BLaER1 (cell line): ENCODE measurements around the gene RNF43.

Experiments used
- H3K27ac ChIP-seq: shearing (Covaris generic); formaldehyde crosslinking; 2 replicates; pipeline ENCODE4 v1.8.1; 2022
- H3K27me3 ChIP-seq: shearing (Covaris generic); formaldehyde crosslinking; 2 replicates; pipeline ENCODE4 v1.8.1; 2022
- H3K36me3 ChIP-seq: shearing (Covaris generic); formaldehyde crosslinking; 2 replicates; pipeline ENCODE4 v1.8.1; 2022
- H3K4me1 ChIP-seq: shearing (Covaris generic); formaldehyde crosslinking; 2 replicates; pipeline ENCODE4 v1.8.1; 2022
- H3K4me2 ChIP-seq: shearing (Covaris generic); formaldehyde crosslinking; 2 replicates; pipeline ENCODE4 v1.8.1; 2022
- H3K4me3 ChIP-seq: shearing (Covaris generic); formaldehyde crosslinking; 2 replicates; pipeline ENCODE4 v1.8.1; 2022
- H3K9ac ChIP-seq: shearing (Covaris generic); formaldehyde crosslinking; 2 replicates; pipeline ENCODE4 v1.8.1; 2022
- H3K9me3 ChIP-seq: shearing (Covaris generic); formaldehyde crosslinking; 2 replicates; pipeline ENCODE4 v1.8.1; 2022
- H4K20me1 ChIP-seq: shearing (Covaris generic); formaldehyde crosslinking; 2 replicates; pipeline ENCODE4 v1.8.1; 2022
- Cebpa-rat ChIP-seq: shearing (Covaris generic); IDR thresholded peaks from 2 replicates; pipeline ENCODE4 v1.8.1; 2022

Gene RNF43

DNA sequence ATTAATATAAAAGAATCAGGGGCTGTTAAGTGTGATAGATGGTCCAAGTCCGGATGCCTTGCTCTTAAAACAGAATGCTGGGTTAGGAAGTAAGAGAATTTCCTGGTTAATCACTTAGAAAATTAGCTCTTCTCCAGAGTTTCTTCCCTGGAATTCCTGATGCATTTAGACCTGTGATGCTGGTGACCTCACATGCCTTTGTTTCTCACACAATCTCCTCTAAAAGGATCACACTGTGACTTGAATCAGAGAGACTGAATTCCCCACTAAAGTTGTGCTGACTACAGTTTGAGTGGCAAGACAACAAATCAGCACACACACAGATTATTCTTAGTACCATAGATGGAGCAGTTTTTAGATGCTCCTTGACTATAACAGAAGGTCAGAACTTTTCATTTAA, 4.4 kb upstream of the RNF43 start:
- H3K4me2 ChIP-seq, result no peak overlapping the region
- no peak overlapping the region for H3K4me3 ChIP-seq
- H3K9me3 ChIP-seq, result no peaks in the 10 kb centered on the region
- no peak overlapping the region for H3K9ac ChIP-seq
- peaks cover 19% of the 10 kb centered on the region for H3K4me1 ChIP-seq
- no peaks in the 10 kb centered on the region for H3K27me3 ChIP-seq
- H3K27ac ChIP-seq, result no peak overlapping the region
- TF ChIP-seq Cebpa-rat, result no peak
- H4K20me1 ChIP-seq, result no peaks in the 10 kb centered on the region
- no peaks in the 10 kb centered on the region for H3K36me3 ChIP-seq

DNA sequence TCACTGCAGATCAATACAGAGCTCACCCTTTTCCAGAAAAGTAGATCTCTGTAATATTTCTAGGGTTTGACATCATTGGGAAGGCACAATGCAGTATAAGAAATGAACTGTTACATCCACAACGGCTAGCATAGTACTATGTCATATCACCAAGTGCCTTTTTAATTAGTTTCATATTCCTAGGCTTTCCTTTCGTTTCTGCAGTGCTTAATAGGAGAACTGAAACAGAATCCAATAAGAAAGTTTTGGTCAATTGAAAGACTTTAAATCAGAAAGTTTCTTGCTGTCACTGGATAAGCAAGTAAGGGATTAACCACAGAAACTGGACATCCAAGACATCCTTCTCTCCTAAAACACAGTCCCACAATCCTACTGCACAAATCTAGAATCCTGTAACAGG, 3.5 kb upstream of the RNF43 start:
- H3K9ac ChIP-seq, result no peak overlapping the region
- H3K4me1 ChIP-seq, result peaks cover 19% of the 10 kb centered on the region
- H3K27ac ChIP-seq, result no peak overlapping the region
- no peaks in the 10 kb centered on the region for H3K36me3 ChIP-seq
- H3K4me2 ChIP-seq, result no peak overlapping the region
- no peaks in the 10 kb centered on the region for H3K9me3 ChIP-seq
- no peaks in the 10 kb centered on the region for H3K27me3 ChIP-seq
- H4K20me1 ChIP-seq, result no peaks in the 10 kb centered on the region
- no peak overlapping the region for H3K4me3 ChIP-seq
- no peak for TF ChIP-seq Cebpa-rat

DNA sequence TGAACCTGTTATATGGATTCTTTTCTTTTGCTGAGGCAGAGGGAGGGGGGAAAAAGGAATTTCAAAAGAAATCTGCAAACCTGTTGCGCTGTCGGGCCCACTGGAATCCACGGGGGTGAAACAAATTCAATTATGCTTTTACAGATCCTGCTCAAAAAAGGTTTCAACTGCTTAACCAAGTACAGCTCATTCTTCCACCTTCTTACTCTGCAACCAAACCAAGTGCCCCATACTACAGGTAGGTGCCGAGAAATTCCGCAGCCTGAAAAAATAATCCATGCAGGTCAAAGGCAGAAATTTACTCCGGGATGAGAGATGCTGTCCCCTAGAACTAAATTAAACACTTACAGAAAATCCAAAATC, 416 bp downstream of the RNF43 start:
- peak overlapping the region; percentile 51; the same call in 1 of the 2 replicates for H3K4me2 ChIP-seq
- 0 out of 2 replicates have a peak overlapping the region, but pooled peaks have one; percentile 40 for H3K9ac ChIP-seq
- no peaks in the 10 kb centered on the region for H3K27me3 ChIP-seq
- peaks cover 19% of the 10 kb centered on the region for H3K4me1 ChIP-seq
- no peak overlapping the region for H3K27ac ChIP-seq
- no peaks in the 10 kb centered on the region for H3K36me3 ChIP-seq
- H3K9me3 ChIP-seq, result no peaks in the 10 kb centered on the region
- no peak overlapping the region for H3K4me3 ChIP-seq
- H4K20me1 ChIP-seq, result no peaks in the 10 kb centered on the region
- TF ChIP-seq Cebpa-rat, result no peak

DNA sequence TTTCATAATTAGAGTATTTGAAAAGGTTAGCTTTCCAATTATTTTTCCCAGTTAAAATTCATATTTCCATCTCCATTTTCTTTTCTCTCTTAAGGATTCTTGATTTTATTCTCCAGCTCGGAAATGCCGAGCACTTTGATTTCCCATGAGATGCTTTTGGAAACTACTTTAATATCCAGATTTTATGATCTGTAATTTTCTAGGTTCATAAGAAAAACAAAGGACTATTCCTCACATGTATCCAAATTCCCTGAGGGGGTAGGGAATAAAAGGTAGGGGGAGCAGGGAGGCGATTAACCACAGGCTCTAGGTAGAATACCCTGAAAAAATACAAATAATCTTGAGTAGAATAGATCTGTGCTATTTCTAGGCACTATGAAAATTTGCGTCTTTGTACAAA, 938 bp downstream of the RNF43 start:
- H3K4me3 ChIP-seq, result no peak overlapping the region
- H3K27ac ChIP-seq, result no peak overlapping the region
- no peak overlapping the region for H3K9ac ChIP-seq
- no peak overlapping the region for H3K4me2 ChIP-seq
- TF ChIP-seq Cebpa-rat, result no peak
- no peaks in the 10 kb centered on the region for H4K20me1 ChIP-seq
- no peaks in the 10 kb centered on the region for H3K9me3 ChIP-seq
- H3K4me1 ChIP-seq, result peaks cover 19% of the 10 kb centered on the region
- no peaks in the 10 kb centered on the region for H3K27me3 ChIP-seq
- no peaks in the 10 kb centered on the region for H3K36me3 ChIP-seq

DNA sequence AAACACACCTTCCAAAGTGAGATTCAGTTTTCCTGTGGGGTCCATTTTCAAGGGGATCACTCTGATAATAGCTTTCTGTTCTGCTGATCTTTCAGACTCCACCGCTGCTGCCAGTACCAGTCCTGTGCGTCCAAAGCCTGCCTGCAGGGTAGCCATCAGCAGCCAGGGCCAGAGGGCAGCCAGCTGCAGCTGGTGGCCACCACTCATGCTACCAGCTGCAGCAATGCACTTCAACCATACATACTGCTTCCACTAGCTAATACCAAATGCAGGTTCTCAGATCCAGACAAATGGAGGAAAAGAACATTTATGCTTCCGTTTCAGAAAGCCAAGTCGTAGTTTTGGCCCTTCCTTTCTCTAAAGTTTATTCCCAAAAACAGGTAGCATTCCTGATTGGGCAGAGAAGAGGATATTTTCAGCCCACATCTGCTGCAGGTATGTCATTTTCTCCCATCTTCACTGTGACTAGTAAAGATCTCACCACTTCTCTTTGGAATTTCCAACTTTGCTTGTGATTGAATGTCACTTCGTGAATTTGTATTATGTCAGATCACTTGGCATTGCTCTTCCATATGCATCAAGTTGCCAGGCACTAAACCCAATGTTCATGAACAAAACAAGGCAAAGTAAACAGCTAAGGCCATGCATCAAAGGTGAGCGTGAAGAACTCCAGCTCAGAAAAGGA, 1.8 kb downstream of the RNF43 start:
- no peaks in the 10 kb centered on the region for H4K20me1 ChIP-seq
- peaks cover 19% of the 10 kb centered on the region for H3K4me1 ChIP-seq
- H3K9ac ChIP-seq, result no peak overlapping the region
- H3K27me3 ChIP-seq, result no peaks in the 10 kb centered on the region
- no peaks in the 10 kb centered on the region for H3K9me3 ChIP-seq
- no peak overlapping the region for H3K27ac ChIP-seq
- TF ChIP-seq Cebpa-rat, result no peak
- H3K4me3 ChIP-seq, result no peak overlapping the region
- no peaks in the 10 kb centered on the region for H3K36me3 ChIP-seq
- H3K4me2 ChIP-seq, result no peak overlapping the region

DNA sequence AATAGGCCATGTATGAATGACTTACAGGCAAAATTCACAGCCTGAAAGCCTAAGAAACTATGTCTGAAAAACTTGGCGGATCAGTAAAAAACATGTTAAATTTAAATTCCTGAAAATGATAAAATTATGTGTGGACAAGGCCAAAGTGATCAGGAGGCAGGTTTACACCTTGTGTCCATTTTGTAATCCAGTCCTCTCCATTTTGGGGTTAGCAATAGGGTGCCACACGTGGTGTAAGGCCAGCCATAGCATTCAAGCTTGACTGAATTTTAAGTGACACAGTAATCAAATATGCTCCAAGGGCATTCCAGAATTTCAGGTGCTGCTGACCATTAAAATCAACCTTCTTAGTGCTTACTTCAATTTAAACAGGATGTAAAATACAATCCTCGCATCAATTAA, 2.7 kb downstream of the RNF43 start:
- no peaks in the 10 kb centered on the region for H3K36me3 ChIP-seq
- no peak for TF ChIP-seq Cebpa-rat
- no peaks in the 10 kb centered on the region for H3K9me3 ChIP-seq
- H4K20me1 ChIP-seq, result no peaks in the 10 kb centered on the region
- H3K27me3 ChIP-seq, result no peaks in the 10 kb centered on the region
- peaks cover 19% of the 10 kb centered on the region for H3K4me1 ChIP-seq
- no peak overlapping the region for H3K4me3 ChIP-seq
- no peak overlapping the region for H3K27ac ChIP-seq
- H3K9ac ChIP-seq, result no peak overlapping the region
- H3K4me2 ChIP-seq, result no peak overlapping the region

DNA sequence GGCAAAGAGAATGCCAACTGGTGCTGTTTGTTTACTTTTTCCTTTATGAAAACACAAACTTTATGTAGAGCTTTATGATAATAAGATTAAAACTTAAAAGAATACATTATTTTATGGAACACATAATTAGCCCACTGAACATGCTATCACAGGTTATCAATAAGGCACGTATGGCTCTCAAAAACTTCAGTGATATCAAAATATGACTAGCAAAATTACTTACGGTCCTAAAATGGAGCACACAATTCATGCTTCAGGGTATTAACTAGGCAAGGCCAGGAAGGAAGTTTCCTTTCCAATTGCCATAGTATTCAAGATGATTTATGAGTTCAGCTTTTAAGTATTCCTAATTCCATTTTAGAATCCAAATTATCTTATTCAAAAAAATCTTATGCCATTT, 3.6 kb downstream of the RNF43 start:
- H3K27me3 ChIP-seq, result no peaks in the 10 kb centered on the region
- no peaks in the 10 kb centered on the region for H3K9me3 ChIP-seq
- H3K4me3 ChIP-seq, result no peak overlapping the region
- no peaks in the 10 kb centered on the region for H3K36me3 ChIP-seq
- no peak overlapping the region for H3K9ac ChIP-seq
- H3K4me2 ChIP-seq, result no peak overlapping the region
- TF ChIP-seq Cebpa-rat, result no peak
- H3K27ac ChIP-seq, result no peak overlapping the region
- peaks cover 17% of the 10 kb centered on the region for H3K4me1 ChIP-seq
- H4K20me1 ChIP-seq, result no peaks in the 10 kb centered on the region

DNA sequence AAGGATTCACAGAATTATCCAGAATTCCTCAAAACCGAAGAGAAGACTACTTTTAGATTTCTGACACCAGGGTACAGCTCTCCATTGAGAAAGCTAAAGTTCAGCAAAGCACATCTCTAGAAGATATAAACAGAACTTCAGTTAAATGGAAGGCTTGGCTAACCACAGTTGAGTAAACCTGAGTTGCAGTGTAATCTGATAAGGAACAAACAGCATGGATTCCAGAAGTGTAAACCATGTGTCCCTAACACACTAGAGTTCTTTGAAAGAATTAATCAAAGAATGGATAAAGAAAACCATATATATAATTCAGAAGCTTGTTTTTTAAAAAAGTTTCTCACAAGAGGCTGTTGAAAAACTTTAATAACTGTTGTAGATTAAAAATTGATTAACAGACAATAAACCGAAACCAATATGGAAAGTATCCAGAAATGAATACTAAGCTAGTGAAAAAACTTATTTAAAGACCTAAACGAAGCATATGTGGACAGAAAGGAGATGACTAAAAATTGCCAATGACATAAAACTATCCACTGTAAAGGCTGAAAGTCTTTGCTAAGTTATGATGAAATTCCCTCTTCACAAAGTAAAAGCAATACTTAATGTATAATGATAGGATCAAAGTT, 4.3 kb downstream of the RNF43 start:
- Histone ChIP-seq H4K20me1 (no peaks in the 10 kb centered on the region), H3K9ac (no peak overlapping the region), H3K27me3 (no peaks in the 10 kb centered on the region), H3K4me1 (peaks cover 13% of the 10 kb centered on the region), H3K4me3 (no peak overlapping the region), H3K4me2 (no peak overlapping the region), H3K27ac (no peak overlapping the region), H3K9me3 (no peaks in the 10 kb centered on the region), H3K36me3 (no peaks in the 10 kb centered on the region)
- no peak for TF ChIP-seq Cebpa-rat

DNA sequence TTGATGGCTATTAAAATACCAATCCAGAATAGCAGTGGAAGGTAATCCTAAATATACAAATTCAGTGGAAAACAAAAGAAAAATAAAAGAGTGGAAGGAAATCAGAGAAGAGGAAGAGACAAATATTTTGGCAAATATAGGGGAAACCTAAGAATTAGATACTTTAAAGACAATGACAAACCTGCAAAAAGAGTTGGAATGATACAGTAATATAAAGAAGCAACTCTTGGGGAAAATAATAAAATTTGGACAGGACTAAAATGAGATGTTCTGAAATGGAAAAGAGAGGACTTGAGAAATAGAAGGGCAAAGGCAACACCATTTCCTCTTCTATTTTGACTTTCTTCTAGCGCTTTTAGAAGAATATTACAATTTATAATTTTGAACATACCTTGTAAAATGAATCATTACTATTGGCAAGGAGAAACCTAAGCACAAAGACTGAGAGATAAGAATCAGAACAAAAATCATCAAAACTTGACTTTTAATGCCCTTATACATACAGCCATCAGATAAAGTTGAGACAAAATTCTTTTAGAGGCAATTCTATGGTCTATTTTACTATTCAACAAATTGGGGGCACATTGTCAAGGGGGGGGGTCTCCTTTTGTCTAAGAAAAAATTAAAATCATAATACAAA, 5.2 kb downstream of the RNF43 start:
- H3K4me2 ChIP-seq, result no peak overlapping the region

DNA sequence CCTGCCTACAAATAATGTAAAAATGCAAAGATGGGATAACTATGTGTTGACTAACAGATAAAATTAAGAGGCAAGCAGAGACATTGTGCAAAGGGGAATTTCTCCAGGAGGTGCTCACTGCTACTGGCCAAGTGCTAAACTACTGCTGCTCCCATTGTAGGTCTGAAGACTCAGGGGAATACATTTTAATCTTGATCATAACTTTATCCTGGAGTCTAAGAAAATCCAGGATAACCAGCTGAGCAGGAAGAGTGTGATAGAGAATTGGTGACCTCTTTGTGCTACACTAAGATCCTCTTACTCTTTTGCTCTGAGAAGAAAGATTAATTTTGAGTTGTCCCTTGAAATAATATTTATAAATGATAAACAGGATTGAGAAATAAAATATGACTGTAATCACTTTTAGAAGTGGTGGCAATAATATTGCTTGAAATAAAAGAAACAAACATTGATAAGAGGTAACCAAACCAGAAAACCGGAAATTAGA, 5.9 kb downstream of the RNF43 start:
- Histone ChIP-seq H3K4me2 (no peak overlapping the region), H3K27ac (no peak overlapping the region)

More for the DNA sequence above, 5.2 kb downstream of the RNF43 start:
- Histone ChIP-seq H3K27ac (no peak overlapping the region), H3K4me1 (peaks cover 4% of the 10 kb centered on the region), H3K9me3 (no peaks in the 10 kb centered on the region), H4K20me1 (no peaks in the 10 kb centered on the region), H3K4me3 (no peak overlapping the region), H3K9ac (no peak overlapping the region), H3K27me3 (no peaks in the 10 kb centered on the region), H3K36me3 (no peaks in the 10 kb centered on the region)
- TF ChIP-seq Cebpa-rat, result no peak

More for the DNA sequence above, 5.9 kb downstream of the RNF43 start:
- Histone ChIP-seq H3K4me1 (no peaks in the 10 kb centered on the region), H3K4me3 (no peak overlapping the region), H3K9me3 (no peaks in the 10 kb centered on the region), H4K20me1 (no peaks in the 10 kb centered on the region), H3K27me3 (no peaks in the 10 kb centered on the region), H3K36me3 (no peaks in the 10 kb centered on the region), H3K9ac (no peak overlapping the region)
- TF ChIP-seq Cebpa-rat, result no peak
